Measurements from ENCODE around the gene NBDY. TPM values are rescaled to one million over a fixed set of nuclear protein-coding genes. Genes with fewer than 3 reads are reported as not detected.
"Not testable (repeated sequence)": the region's sequence is repeated elsewhere in the genome, so short reads cannot be mapped to it uniquely, and the experiment has no call there.

Gene NBDY, protein sequence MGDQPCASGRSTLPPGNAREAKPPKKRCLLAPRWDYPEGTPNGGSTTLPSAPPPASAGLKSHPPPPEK
- 3.9 TPM for total RNA-seq

DNA sequence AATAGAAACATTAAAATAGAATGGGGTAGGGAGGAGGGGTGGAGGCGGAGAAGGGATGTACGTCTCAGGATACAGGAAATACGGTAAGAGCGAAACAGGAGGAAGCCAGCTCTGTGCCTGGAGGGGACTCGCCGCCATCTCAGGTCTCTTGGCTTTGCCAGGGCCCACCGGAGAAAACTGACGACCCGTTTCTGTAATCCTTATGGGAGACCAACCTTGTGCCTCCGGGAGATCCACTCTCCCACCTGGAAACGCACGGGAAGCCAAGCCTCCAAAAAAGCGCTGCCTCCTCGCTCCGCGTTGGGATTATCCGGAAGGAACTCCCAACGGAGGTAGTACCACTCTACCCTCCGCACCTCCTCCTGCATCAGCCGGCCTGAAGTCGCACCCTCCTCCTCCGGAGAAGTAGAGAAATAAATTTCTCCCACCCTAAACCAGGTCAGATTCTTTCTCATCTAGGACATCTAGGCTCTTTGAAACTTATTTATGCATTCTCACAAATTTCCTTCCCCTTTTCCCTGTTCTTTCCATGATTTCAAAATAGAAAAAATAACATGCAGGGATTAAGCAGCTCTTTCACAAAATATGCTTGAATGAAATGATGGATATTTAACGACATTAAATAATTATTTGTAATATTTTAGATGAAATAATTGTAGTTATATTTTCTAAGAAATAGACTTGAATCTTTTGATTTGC lies at the start of gene NBDY:
Gene NBDY (plus strand): TSS at position 92 of the 699 bp plus-strand sequence. CDS start 111 bp downstream, at position 203.
- DNase-seq (ENCODE audit: low spot score): peak; percentile 45
- peak; percentile 81 for ATAC-seq

DNA sequence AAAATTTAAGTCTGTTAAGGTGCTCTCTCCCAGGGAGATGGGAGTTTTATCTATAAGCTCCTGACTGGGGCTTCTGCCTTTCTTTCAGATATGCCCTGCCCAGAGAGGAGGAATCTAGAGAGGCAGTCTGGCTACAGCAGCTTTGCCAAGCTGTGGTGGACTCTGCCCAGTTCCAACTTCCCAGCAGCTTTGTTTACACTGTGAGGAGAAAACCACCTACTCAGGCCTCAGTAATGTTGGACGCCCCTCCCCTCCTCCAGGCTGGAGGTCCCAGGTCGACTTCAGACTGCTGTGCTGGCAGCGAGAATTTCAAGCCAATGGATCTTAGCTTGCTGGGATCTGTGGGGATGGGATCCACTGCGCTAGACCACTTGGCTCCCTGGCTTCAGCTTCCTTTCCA lies 24.5 kb upstream of the NBDY start:
- ATAC-seq (peak; percentile 75), DNase-seq (ENCODE audit: low spot score) (peak; percentile 59)

DNA sequence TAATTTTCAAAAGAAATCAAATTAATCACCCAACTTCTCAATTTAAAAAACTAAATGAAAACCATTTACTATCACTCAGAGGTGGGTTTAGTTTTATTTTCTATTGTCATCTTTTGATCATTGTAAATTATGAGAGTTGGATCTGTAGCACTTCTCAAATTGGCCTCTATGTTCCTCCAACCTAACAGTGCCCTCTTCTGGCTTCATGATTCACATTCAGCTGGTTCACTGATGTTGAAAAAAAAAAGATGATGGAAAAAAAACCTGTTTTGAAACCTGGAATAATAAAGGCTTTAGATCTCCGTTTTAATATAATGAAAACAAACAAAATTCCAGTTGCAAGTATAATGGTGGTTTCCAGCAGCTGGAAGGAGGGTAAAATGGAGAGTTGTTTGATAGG lies 2.4 kb upstream of the NBDY start:
- peak; percentile 77 for ATAC-seq
- DNase-seq (ENCODE audit: low spot score): no peak

DNA sequence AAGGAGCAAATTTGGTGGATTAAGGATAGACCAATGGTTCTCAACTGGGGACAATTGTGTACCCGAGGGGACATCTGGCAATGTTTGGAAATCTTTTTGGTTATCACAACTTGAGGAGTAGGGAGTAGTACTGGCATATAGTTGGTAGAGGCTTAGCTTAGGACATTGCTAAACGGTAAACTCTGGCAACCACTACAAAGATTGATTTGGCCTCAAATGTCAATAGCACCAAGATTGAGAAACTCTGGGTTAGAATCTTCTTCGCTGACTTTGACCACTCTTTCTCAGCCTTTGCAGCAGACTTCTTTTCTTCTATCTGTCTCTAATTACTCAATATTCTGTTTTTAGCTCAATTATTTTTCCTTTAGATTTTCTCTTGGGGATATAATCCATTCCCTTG lies 1.5 kb upstream of the NBDY start:
- ATAC-seq (peak; percentile 80), DNase-seq (ENCODE audit: low spot score) (no peak)

DNA sequence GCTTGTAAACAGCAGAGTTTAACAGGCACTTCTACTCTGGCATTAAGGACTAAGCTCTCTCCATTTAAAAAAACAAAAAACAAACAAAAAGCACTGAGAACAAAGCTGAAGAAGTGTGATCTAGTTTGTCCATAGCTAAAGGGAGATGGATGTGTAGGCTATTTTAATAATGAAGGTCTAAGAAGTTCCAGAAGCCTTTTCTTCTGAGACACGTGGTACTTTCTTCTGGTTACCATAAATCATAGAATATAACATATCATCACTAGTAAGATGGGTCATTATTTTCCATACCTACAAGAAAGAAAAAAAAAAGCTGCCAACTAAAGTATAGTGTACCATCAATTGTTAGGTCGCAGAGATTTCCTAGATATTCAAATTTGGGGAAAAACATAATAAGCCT lies 722 bp upstream of the NBDY start:
- no peak for DNase-seq (ENCODE audit: low spot score)
- ATAC-seq: no peak

DNA sequence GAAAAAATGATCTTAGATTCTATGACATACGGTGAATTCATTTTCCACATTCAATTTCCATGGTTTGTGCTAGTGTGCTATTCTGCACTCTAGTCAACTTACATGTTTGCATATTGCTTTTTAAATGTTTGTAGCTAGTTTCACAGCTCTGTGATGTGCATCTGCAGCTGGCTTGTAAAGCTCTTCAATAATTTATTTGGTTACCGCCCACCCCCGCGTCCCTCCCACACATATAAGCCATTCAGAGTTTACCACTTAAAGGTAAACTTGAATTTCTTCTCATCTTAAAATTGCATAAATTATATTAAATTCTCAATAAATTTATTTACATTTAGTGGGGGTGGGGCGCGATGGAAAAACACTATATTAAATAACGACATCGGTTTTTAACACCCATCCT lies 291 bp upstream of the NBDY start:
- DNase-seq (ENCODE audit: low spot score): no peak
- ATAC-seq: no peak

DNA sequence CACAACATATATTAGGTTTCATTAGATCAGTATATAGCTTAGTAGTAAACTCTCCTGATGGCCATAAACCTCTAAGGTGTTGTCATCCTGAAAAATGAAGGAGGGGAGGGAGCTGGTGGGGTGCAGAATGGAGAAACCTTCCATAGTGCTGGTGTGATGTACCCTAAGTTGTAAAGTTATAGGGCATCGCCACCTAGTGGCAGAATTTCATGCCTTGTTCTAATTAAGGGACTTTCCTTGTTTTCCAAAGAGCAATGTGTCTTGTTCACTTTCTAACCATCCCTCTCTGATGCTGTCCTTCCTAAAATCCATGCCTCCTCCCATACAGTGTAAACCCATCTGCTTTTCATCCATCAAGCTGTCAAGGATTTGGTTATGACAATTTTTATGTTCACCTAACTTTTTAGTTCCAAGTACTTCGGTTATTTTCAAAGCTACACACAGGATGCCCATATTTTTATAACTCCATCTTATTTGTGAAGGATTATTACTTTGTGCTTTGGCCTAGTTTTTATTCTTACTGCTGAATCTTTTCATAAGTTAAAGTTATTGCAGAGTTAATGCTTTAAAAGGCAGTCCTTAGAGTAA lies 4.5 kb downstream of the NBDY start:
- peak; percentile 71 for ATAC-seq

DNA sequence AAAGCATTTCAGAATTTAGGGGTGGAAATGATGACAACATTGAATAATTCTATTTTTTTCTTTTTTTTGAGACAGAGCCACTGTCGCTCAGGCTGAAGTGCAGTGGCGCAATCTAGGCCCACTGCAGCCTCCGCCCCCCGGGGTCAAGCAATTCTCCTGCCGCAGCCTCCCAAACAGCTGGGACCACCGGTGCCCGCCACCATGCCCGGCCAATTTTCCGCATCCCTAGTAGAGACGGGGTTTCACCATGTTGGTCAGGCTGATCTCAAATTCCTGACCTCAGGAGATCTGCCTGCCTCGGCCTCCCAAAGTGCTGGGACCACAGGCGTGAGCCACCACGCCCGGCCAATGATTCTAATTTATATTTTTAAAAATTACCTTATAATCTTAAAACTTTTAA lies 7.2 kb downstream of the NBDY start:
- DNase-seq (ENCODE audit: low spot score) (no peak), ATAC-seq (no peak)

More for the DNA sequence above, 4.5 kb downstream of the NBDY start:
- no peak for DNase-seq (ENCODE audit: low spot score)

DNA sequence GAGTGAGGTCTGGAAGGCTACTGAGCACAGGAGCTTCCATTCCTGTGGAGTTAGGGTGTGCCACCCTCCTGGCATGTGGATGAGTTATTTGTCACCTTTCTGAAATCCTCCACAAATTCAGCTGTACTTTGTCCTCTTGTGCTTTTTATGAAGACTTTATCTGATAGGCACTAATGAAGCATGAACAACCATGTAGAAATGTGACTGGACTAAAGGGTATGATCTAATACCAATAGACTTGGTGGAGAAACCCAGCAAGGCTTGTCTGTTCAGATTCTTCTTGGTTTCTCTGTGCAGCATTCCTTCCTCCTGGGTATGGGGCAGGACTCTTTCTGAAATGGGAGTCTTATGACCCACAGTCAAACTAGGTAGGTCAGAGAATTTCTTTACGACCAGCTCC lies 9.6 kb downstream of the NBDY start:
- peak; percentile 78 for ATAC-seq

DNA sequence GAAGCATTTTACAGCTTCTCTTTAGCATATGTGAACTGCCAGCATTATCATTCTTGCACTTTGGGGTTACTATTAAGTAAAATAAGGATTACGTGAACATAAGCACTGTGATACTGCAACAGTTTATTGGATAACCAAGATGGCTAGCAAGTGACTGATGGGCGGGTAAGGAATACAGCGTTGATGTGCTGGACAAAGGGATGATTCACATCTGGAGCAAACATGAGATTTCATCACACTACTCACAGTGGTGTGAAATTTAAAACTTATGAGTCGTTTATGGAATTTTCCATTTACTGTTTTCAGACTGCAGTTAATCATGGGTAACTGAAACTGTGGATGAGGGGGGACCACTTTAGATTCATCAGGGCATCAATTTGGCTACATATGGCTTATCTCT lies 16.0 kb downstream of the NBDY start:
- no peak for ATAC-seq
- DNase-seq (ENCODE audit: low spot score): no peak

More for the DNA sequence above, 9.6 kb downstream of the NBDY start:
- no peak for DNase-seq (ENCODE audit: low spot score)

DNA sequence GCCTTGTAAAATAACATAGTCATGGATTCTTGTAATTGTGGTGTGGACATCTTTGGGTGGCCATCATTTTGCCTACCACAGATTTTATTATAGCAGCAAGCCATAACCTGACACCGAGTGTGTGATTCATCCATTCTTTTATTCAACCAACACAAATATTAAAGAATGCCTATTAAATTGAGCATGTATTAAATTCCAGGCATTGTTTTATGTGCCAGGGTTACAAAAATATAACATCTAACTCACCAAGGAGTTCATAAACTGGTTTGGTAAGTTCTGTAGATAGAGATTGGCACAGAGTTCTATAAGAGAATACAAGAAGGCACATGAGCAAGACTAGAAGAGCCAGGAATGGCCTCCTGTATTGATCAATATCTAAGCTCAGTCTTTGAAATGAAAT lies 18.0 kb downstream of the NBDY start:
- ATAC-seq (no peak), DNase-seq (ENCODE audit: low spot score) (no peak)

DNA sequence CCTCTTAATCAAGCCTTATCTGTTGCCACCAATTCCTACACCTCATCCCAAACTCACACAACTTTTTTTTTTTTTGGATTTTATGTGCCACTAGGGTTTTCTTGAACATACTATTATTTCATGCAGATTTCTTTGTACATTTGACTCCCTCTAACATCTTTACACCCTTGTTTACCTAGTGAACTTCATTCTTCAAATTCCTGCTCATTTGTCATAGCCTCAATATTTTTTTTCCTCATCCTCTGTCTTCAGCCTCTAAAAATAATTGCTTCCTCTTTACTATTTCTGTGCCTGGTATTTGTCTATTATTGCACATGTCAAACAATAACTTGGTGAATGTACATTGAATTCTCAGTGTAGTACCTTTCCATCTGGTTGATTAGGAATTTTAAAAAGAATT lies 22.0 kb downstream of the NBDY start:
- ATAC-seq: no peak
- DNase-seq (ENCODE audit: low spot score): no peak

DNA sequence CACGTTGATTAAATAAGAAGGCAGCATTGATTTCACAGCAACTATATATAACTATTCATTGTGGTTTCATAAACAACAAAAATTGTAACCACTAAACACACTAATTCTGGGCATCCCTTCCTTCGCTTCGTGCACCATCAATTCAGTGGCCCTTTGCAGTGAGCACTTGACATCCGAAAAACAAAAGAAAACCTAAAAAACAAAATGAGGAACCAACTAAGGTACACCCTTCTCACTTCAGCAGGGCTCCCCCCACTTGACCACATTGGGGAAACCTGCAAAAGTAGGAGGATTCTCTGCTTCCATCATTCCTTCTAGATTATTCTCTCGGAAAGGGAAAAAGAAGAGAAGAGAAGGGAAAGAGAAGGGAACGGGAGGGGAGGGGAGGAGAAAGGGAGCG lies 28.3 kb downstream of the NBDY start:
- ATAC-seq: no peak
- no peak for DNase-seq (ENCODE audit: low spot score)

DNA sequence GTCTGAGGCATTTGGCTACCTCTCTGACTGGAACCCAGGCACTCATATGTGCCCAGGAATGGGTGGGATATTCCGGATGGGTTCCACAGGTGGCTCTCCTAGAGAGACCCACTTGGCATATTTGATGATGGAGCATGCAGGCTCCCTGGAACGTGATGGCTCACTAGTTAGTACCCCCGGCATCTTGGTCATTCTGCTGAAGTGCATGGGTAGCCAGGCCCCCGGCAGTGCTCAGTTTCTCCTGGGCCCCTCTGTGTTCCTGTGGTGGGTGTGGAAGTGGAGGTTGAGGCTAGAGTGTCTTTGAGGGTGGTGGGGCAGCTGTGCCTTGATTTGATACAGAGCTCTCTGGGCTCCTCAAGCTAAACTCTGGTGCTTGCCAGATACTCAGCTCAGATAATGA lies 29.4 kb downstream of the NBDY start:
- DNase-seq (ENCODE audit: low spot score): no peak
- ATAC-seq: no peak

DNA sequence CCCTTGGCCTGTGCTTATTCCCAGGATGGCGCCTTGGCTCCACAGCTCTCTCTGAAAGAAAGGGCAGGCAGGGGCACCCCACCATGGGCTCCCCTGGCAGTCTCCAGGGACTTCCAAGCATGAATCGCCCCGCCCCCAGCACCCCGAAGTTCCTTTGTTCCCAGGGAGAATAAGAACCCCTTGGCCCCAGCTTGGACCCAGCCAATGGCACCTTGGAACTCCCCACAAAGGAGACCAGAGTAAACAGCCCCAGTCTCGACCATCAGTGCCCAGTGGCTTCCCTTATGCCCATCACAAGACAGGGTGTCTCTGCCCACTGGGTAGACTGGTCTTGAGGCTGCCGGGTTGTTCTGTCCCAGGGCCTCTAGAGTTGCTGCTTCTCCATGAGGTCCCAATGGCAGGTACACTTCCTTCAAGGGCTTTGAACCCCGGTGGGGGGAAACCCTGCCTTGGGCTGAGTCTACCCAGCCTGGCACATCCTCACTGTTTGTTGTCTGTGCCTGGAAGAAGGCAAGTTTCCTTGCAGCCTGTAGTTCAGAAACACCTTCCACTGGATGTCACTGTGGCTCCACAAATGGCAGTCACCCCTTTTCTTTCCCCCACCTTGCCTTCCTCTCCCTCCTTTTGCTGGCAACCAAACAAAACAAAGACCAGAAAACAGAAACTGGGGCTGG lies 30.8 kb downstream of the NBDY start:
- DNase-seq (ENCODE audit: low spot score): no peak
- ATAC-seq: no peak

DNA sequence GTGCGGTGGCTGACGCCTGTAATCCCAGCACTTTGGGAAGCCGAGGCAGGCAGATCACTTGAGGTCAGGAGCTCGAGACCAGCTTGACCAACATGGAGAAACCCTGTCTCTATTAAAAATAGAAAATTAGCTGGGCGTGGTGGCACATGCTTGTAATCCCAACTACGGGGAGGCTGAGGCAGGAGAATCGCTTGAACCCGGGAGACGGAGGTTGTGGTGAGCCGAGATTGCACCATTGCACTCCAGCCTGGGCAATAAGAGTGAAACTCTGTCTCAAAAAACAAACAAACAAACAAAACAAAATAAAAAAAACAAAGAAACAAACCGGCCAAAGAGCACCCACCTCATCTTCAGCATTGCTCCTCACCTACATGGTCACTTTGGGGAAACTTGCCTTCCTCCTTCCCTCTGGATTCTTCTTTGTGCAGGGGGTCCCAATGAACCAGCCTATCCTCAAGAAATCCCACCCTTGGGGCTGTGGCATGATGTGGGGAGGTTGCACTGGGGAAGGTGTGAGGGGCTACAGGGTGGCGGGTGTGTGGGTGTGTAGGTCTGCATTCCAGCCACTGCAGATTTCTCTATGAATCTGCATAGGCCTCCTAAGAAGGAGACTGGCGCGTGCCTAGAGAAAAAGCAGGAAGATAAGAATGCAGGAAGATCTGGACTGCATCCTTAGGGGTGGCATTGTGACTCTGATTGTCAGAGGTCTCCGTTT lies 31.5 kb downstream of the NBDY start:
- not testable (repeated sequence) for ATAC-seq; DNase-seq (ENCODE audit: low spot score)

DNA sequence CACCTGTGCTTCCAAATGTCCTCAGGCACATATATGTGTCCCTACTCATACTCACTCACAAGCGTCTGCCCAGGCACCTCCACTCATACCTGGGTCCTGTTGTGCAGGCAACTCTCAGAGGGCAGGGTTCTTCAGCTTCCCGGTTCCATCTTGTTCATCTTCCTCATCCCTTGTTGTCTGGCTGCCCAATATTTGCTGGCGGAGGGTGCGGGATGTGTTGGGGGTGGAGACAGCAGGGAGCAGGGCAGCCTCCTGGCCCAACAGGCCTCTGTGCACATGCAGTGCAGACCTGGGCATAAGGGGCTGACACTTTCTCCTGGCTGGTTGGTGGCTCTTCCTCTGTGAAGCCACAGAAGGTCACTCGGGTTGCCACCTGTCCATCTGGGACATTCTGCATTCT lies 32.1 kb downstream of the NBDY start:
- DNase-seq (ENCODE audit: low spot score) (no peak), ATAC-seq (no peak)

DNA sequence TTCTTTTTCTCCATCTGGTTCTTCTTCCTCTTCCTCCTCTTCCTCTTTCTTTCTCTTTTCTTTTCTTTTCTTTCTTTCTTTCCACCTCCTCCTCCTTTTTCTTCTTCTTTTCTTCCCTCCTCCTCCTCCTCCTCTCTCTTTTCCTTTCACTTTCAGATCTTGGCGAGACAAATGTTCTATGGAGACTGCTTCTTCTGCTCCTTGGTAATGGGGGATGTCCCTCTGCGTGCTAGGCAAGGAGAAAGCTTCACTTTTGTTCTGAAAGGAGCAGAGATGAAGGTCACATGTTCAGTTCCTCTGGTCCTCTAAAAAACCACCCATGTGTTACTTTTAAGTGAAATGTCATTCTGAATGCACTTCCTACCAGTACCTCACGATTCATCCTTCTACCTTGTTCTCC lies 33.2 kb downstream of the NBDY start:
- ATAC-seq (no peak), DNase-seq (ENCODE audit: low spot score) (no peak)

DNA sequence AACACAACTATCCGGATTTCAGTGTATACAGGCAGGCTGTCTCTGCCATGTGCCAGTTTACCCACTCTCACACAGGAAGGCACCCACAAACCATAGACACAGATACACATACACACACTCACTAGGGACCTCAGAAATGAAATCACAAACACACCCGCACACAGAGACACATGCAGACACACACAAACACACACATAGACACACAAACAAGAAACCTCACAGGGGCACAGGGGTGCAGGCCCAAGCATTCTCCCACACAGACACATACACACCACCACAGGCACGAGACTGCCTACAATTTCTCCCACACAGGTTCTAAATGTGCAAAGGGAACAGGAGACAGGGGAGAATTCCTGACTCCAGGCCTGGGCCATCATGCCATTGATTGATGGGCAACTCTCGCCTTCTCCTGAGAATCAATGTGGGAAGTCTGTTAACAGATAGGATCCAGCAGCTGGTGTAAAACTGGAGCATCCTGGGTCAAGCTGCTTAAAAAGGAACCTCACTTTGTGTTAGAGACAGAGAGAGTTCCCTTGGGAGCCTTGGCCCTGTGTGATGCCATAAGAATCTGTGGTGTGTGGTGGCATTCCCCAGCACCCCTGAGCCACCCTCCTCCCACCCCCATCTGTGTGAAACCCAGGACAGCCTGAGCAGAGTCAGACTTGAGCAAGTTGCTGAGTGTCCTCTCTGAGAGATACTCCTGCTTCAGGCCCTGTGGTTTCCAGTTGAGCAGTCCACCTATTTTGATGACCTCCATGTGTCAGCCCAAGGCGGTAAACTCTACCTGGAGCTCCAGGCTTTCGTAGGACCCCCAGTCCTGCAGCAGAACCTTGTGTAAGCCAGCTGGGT lies 33.9 kb downstream of the NBDY start:
- no peak for ATAC-seq
- no peak for DNase-seq (ENCODE audit: low spot score)

DNA sequence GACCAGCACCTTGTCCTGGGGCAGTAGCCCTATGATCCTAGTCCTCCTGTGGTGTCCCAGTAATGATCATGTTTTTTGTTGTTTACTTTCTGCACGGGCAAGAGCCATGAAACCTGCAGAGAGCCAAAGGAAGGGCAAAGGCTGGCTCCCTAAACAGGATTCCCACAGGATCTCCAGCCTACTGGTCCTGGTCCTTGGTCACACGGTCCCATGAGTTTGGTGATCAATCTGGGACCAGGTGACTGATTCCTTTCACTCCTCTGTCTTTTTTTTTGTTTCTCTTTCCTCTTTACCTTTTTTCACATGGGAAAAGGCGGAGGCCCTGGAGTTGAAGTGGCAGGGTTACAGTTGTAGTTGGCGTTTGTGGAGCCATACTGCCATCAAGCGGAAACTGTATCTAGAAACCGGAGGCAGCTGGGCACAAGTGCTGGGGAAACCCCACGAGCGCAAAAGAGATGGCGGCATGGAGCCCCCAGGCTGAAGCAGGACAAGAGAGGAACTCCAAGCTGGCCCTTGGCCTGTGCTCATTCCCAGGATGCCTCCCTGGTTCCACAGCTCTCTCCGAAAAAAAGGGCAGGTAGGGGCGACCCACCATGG lies 34.6 kb downstream of the NBDY start:
- peak; percentile 82 for ATAC-seq

More for the DNA sequence above, 34.6 kb downstream of the NBDY start:
- DNase-seq (ENCODE audit: low spot score): peak; percentile 65
